ENCODE data around the gene SLC25A38. TPM values are rescaled to one million over a fixed set of nuclear protein-coding genes. Genes with fewer than 3 reads are reported as not detected.

Gene SLC25A38
- total RNA-seq, 1 experiment from 2014 or later = 26.7 TPM

DNA sequence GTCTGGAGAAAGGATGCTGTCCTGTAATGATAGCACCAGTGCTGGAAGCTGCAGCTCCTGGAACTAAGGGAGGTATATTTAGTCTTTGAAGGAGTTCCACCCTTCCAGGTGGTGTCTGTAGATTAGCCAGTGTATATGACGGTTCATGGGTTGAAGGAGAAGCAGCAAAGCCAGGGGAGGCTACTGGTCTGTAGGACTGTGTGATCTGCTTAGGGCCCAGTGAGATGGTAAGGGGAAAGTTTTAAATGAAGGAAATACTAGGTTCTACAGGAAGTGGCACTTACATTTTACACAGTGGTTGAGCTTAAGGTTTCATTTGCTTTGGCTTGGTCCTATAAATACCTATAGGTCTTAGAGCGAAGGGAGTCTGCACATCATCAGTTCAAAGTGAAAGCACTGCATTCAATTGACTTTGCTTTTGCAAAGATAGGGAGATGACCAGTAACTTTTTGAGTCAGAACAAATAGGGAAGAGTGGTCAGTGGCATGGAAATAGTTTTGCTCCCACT, 5.6 kb downstream of the SLC25A38 start (continued):
- TF ChIP-seq, protein P1, sequence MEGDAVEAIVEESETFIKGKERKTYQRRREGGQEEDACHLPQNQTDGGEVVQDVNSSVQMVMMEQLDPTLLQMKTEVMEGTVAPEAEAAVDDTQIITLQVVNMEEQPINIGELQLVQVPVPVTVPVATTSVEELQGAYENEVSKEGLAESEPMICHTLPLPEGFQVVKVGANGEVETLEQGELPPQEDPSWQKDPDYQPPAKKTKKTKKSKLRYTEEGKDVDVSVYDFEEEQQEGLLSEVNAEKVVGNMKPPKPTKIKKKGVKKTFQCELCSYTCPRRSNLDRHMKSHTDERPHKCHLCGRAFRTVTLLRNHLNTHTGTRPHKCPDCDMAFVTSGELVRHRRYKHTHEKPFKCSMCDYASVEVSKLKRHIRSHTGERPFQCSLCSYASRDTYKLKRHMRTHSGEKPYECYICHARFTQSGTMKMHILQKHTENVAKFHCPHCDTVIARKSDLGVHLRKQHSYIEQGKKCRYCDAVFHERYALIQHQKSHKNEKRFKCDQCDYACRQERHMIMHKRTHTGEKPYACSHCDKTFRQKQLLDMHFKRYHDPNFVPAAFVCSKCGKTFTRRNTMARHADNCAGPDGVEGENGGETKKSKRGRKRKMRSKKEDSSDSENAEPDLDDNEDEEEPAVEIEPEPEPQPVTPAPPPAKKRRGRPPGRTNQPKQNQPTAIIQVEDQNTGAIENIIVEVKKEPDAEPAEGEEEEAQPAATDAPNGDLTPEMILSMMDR (IDR thresholded peaks at IDR 0.05 in 2 of 3, conservative IDR thresholded peaks at IDR 0.05 in 1 of 3; ENCODE audit: borderline replicate concordance in 1 of 3, insufficient read depth in 1 of 3, low read depth in 2 of 3, low read length in 2 of 3) = no peak
- TF ChIP-seq YY1 (IDR thresholded peaks at IDR 0.05; ENCODE audit: extremely low read depth, insufficient replicate concordance, low read depth, low read length) = no peak
- TF ChIP-seq, protein P2, sequence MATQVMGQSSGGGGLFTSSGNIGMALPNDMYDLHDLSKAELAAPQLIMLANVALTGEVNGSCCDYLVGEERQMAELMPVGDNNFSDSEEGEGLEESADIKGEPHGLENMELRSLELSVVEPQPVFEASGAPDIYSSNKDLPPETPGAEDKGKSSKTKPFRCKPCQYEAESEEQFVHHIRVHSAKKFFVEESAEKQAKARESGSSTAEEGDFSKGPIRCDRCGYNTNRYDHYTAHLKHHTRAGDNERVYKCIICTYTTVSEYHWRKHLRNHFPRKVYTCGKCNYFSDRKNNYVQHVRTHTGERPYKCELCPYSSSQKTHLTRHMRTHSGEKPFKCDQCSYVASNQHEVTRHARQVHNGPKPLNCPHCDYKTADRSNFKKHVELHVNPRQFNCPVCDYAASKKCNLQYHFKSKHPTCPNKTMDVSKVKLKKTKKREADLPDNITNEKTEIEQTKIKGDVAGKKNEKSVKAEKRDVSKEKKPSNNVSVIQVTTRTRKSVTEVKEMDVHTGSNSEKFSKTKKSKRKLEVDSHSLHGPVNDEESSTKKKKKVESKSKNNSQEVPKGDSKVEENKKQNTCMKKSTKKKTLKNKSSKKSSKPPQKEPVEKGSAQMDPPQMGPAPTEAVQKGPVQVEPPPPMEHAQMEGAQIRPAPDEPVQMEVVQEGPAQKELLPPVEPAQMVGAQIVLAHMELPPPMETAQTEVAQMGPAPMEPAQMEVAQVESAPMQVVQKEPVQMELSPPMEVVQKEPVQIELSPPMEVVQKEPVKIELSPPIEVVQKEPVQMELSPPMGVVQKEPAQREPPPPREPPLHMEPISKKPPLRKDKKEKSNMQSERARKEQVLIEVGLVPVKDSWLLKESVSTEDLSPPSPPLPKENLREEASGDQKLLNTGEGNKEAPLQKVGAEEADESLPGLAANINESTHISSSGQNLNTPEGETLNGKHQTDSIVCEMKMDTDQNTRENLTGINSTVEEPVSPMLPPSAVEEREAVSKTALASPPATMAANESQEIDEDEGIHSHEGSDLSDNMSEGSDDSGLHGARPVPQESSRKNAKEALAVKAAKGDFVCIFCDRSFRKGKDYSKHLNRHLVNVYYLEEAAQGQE (IDR thresholded peaks at IDR 0.05; ENCODE audit: low read depth) = no peak

DNA sequence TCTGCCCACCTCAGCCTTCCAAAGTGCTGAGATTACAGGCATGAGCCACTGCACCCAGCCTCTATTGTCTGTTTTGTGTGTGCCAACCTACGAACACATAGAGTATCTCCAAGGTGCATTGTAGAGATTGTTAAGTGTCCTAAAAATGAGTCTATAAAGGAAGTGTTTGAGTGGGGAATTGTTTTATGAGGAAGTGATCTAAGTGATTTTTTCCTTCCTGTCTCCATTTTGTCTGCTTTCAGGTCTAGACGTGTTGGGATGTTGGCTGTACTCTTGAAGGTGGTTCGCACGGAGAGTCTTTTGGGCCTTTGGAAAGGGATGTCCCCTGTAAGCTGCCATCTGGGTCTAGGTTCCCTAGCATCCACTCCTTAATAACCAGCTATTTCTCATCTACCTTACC, 7.0 kb downstream of the SLC25A38 start:
- ChIA-PET POLR2A (no interaction called here), RAD21 (ENCODE audit: low non-redundant PET in 1 of 2, low total read pairs in 2 of 2, uncharacterized antibody in 2 of 2, unreplicated experiment in 2 of 2) (no interaction called here), CTCF (no interaction called here)
- no TSS peak for BruUV-seq (replicated peaks)
- Histone ChIP-seq H3K4me3 (replicated peaks in 1 of 2; ENCODE audit: low read depth in 1 of 2, low read length in 2 of 2) (no peak overlapping the region), H3K27ac (ENCODE audit: low read depth, low read length) (no peak overlapping the region), H4K20me1 (ENCODE audit: insufficient read depth) (peaks cover 14% of the 10 kb centered on the region; the same call in 1 of the 2 replicates), H3K27me3 (ENCODE audit: insufficient read depth, low read length) (no peaks in the 10 kb centered on the region), H3K9me3 (ENCODE audit: control insufficient read depth in 1 of 2, insufficient read depth in 1 of 2, low read depth in 1 of 2, low read length in 2 of 2) (no peaks in the 10 kb centered on the region), H3K4me1 (ENCODE audit: control insufficient read depth in 1 of 2, insufficient read depth in 2 of 2, low read length in 2 of 2) (peaks cover 0 to 6% of the 10 kb centered on the region in 2 experiments; a peak in 1 of 4 replicates), H3K79me2 (ENCODE audit: insufficient read depth, low read length) (peaks cover 49% of the 10 kb centered on the region), H3K9me2 (ENCODE audit: insufficient read depth) (no peaks in the 10 kb centered on the region), H2AFZ (ENCODE audit: low read depth, low read length, poor library complexity, severe bottlenecking) (no peak overlapping the region), H3K4me2 (ENCODE audit: low read length) (no peak overlapping the region), H3K9ac (ENCODE audit: low read length) (no peak overlapping the region), H3K36me3 (ENCODE audit: control insufficient read depth in 1 of 2, insufficient read depth in 2 of 2, low read length in 2 of 2) (peaks cover 27 to 35% of the 10 kb centered on the region in 2 experiments; a peak in 3 of 4 replicates)
- intact Hi-C loops (cut with micrococcal nuclease) = no loop called here
- ATAC-seq (no peak), DNase-seq (ENCODE audit: low read depth, low spot score) (no peak)
- TF ChIP-seq TCF7L2 (IDR thresholded peaks at IDR 0.05; ENCODE audit: borderline replicate concordance, extremely low read depth, insufficient read depth, insufficient read length) (no peak), ELF1 (IDR thresholded peaks at IDR 0.05; ENCODE audit: borderline replicate concordance, low read depth) (no peak), POLR2AphosphoS5 (IDR thresholded peaks at IDR 0.05; ENCODE audit: low read depth, low read length) (no peak), SIN3A (IDR thresholded peaks at IDR 0.05; ENCODE audit: low read depth) (no peak), CBX3 (IDR thresholded peaks at IDR 0.05; ENCODE audit: low read depth) (no peak), YY1 (IDR thresholded peaks at IDR 0.05; ENCODE audit: extremely low read depth, insufficient replicate concordance, low read depth, low read length) (no peak), ZNF274 (IDR thresholded peaks at IDR 0.05; ENCODE audit: low read depth, low read length) (no peak), EZH2 (IDR thresholded peaks at IDR 0.05) (no peak), RAD21 (IDR thresholded peaks at IDR 0.05; ENCODE audit: low read depth) (no peak), EZH2phosphoT487 (IDR thresholded peaks at IDR 0.05; ENCODE audit: borderline replicate concordance) (no peak), CEBPB (IDR thresholded peaks at IDR 0.05; ENCODE audit: low read depth) (no peak), FOSL1 (IDR thresholded peaks at IDR 0.05; ENCODE audit: low read depth) (no peak)
- TF ChIP-seq, protein P3, sequence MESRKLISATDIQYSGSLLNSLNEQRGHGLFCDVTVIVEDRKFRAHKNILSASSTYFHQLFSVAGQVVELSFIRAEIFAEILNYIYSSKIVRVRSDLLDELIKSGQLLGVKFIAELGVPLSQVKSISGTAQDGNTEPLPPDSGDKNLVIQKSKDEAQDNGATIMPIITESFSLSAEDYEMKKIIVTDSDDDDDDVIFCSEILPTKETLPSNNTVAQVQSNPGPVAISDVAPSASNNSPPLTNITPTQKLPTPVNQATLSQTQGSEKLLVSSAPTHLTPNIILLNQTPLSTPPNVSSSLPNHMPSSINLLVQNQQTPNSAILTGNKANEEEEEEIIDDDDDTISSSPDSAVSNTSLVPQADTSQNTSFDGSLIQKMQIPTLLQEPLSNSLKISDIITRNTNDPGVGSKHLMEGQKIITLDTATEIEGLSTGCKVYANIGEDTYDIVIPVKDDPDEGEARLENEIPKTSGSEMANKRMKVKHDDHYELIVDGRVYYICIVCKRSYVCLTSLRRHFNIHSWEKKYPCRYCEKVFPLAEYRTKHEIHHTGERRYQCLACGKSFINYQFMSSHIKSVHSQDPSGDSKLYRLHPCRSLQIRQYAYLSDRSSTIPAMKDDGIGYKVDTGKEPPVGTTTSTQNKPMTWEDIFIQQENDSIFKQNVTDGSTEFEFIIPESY (IDR thresholded peaks at IDR 0.05; ENCODE audit: extremely low read depth, insufficient replicate concordance, low read length) = no peak
- TF ChIP-seq, protein P4, sequence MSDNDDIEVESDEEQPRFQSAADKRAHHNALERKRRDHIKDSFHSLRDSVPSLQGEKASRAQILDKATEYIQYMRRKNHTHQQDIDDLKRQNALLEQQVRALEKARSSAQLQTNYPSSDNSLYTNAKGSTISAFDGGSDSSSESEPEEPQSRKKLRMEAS (IDR thresholded peaks at IDR 0.05) = no peak

Data from HCT116 (cell line).